Thymus (tissue), 11 donors: ENCODE measurements around the gene NUDT15. TPM values are rescaled to one million over a fixed set of nuclear protein-coding genes. Genes with fewer than 3 reads are reported as not detected.
"Not testable (repeated sequence)": the region's sequence is repeated elsewhere in the genome, so short reads cannot be mapped to it uniquely, and the experiment has no call there.

Source experiments
- DNase-seq, 9 donors: peaks; one replicate each; pipeline ENCODE4 v3.0.0-alpha.2; 2013; ENCODE audit warnings: low spot score in 9 of 9, low read depth in 6 of 9, missing footprints in 1 of 9
- H3K27ac ChIP-seq, 2 donors: one replicate each; pipeline ENCODE4 v1.5.1; 2013; ENCODE audit warnings: control low read depth in 1 of 2, low read depth in 1 of 2, low read length in 1 of 2, mild to moderate bottlenecking in 1 of 2, moderate library complexity in 1 of 2
- H3K27me3 ChIP-seq, 2 donors: one replicate each; pipeline ENCODE4 v1.5.1; 2013; ENCODE audit warnings: low read length in 1 of 2; ENCODE audit not compliant: control insufficient read depth in 2 of 2, insufficient read depth in 1 of 2
- H3K36me3 ChIP-seq, 2 donors: one replicate each; pipeline ENCODE4 v1.5.1; 2013; ENCODE audit warnings: low read length in 1 of 2, mild to moderate bottlenecking in 1 of 2, moderate library complexity in 1 of 2; ENCODE audit not compliant: control insufficient read depth in 2 of 2, insufficient read depth in 2 of 2
- H3K4me1 ChIP-seq, 2 donors: one replicate each; pipeline ENCODE4 v1.5.1; 2013; ENCODE audit warnings: low read length in 2 of 2; ENCODE audit not compliant: control insufficient read depth in 2 of 2, insufficient read depth in 2 of 2
- H3K4me3 ChIP-seq, 2 donors: one replicate each; pipeline ENCODE4 v1.5.1; 2013; ENCODE audit warnings: low read length in 2 of 2, control low read depth in 1 of 2, mild to moderate bottlenecking in 1 of 2
- H3K9me3 ChIP-seq, 2 donors: one replicate each; pipeline ENCODE4 v1.5.1; 2013; ENCODE audit warnings: low read length in 1 of 2, mild to moderate bottlenecking in 1 of 2; ENCODE audit not compliant: control insufficient read depth in 2 of 2, insufficient read depth in 1 of 2
- WGBS: extraction: QIAGEN DNeasy Blood & Tissue Kit; methylation state at CpG from one replicate; pipeline ENCODE4 v1.1.7; 2013; 5-methylcytosine and 5-hydroxymethylcytosine counted together
- polyA plus RNA-seq: library from polyadenylated mRNA; stranded (reverse); fragments of 200-250 nt; gene quantifications from one replicate; pipeline ENCODE4 v1.2.3, GENCODE V29; 2013
- total RNA-seq: library from RNA; stranded (reverse); fragments of 120-200 nt; gene quantifications from one replicate; pipeline ENCODE4 v1.2.4, GENCODE V29; 2013
- donor health status: healthy.

NUDT15 gene
- total and polyA plus RNA-seq, 2 donors: 11.9 to 12.8 TPM

DNA sequence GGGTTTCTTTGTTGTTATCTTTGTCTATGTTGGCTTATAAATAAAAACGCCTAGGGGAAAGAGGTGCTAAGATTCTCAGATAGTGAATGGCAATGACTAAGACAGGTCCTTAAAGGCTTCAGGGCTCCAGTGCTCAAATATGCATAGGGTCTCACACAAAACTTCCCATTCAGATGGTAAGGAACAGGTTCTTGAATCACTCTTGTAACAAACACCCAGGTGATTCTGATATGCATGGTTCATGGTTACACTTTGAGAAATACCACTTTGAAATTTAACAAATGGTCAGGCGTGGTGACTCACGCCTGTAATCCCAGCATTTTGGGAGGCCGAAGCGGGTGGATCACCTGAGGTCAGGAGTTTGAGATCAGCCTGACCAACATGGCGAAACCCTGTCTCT, 17.1 kb downstream of the NUDT15 start:
- 98% methylated on average over 6 of the region's 6 CpGs for WGBS

DNA sequence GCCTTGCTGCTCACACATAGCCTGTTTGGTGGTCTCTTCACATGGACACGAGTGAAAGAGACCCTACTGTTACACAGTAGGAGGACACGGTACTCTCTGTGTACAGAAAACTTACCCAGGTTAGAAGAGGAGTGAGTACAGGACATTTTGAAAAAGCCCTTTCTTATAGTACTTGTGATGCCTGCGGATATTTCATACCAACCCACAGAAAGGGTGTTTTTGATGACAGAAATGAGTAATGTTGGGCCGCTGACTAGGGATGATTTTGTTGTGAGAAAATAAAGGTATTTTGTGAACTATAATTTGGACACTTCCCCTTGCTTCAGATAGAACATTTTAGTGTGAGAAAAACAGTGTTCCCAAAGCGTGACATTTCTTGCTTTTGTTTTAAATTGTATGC, 18.2 kb downstream of the NUDT15 start:
- Histone ChIP-seq H3K4me1 (no peaks in the 10 kb centered on the region), H3K27ac (no peak overlapping the region), H3K9me3 (no peaks in the 10 kb centered on the region), H3K36me3 (peaks cover 15 to 20% of the 10 kb centered on the region in 2 donors), H3K27me3 (no peaks in the 10 kb centered on the region), H3K4me3 (no peak overlapping the region)
- WGBS: 98% methylated on average over 5 of the region's 5 CpGs
- DNase-seq: no peak

More for the DNA sequence above, 17.1 kb downstream of the NUDT15 start:
- H3K9me3 ChIP-seq: peaks cover 0 to 1% of the 10 kb centered on the region in 2 donors
- H3K4me3 ChIP-seq: no peak overlapping the region
- H3K36me3 ChIP-seq: peaks cover 18 to 28% of the 10 kb centered on the region in 2 donors
- no peaks in the 10 kb centered on the region for H3K27me3 ChIP-seq
- H3K4me1 ChIP-seq: no peaks in the 10 kb centered on the region
- DNase-seq: no peak
- H3K27ac ChIP-seq: no peak overlapping the region

DNA sequence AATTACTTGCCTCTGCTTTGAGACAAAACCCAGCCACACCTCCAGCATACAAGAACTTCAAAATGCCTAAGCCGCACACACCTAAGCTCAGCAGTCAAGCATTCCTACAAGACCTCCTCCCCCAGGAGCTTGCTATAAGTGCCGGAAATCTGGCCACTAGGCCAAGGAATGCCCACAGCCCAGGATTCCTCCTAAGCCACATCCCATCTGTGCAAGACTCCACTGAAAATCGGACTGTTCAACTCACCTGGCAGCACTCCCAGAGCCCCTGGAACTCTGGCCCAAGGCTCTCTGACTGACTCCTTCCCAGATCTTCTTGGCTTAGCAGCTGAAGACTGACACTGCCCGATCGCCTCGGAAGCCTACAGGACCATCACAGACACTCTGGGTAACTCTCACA, 21.0 kb downstream of the NUDT15 start:
- not testable (repeated sequence) for DNase-seq, H3K9me3 ChIP-seq, H3K27ac ChIP-seq, H3K36me3 ChIP-seq, H3K4me3 ChIP-seq, H3K4me1 ChIP-seq, H3K27me3 ChIP-seq
- WGBS: 97% methylated on average over 6 of the region's 6 CpGs

DNA sequence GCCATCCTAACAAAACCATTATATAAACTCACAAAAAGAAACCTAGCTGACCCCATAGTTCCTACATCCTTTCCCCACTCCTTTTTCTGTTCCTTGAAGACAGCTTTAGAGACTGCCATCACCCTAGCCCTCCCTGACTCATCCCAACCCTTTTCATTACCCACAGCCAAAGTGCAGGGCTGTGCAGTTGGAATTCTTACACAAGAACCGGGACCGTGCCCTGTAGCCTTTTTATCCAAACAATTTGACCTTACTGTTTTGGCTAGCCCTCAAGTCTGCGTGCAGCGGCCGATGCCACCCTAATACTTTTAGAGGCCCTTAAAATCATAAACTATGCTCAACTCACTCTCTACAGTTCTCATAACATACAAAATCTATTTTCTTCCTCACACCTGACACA, 22.4 kb downstream of the NUDT15 start:
- H3K4me3 ChIP-seq, H3K4me1 ChIP-seq, H3K9me3 ChIP-seq, H3K36me3 ChIP-seq, H3K27ac ChIP-seq, DNase-seq, H3K27me3 ChIP-seq: not testable (repeated sequence)
- 80% methylated on average over 5 of the region's 5 CpGs for WGBS

DNA sequence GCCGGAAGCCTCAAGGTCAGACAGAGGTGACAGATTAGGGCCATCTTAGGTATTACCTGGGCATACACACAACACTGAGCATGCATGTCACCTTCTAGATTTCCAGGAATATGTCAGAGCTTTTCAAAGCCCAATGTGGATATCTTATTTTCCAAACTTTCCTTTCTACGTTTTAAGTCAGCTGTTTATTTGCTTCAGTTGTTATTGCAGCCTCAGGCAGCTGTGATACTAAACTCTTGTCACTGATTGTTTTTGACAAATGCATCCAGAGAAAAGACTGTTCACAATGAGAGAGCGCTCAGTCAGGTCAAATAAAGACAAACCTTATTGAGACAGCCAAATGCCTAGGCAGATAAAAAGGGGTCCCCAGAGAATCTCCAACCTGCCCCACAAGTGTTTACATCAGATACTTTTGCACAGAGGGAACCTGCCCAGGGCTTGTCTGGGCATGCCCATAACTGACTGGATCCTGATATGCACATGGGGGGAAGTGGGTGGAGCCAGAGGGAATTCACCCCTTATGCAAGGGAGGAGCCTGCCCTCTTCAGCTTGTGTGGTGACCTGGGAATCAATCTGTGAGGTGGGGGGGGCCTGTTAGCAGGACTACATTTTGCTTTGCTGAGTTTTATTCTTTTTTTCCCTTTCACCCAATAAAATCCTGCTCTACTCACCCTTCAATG, 28.9 kb downstream of the NUDT15 start:
- H3K27me3 ChIP-seq: no peaks in the 10 kb centered on the region
- no peak overlapping the region for H3K4me3 ChIP-seq
- peaks cover 18 to 32% of the 10 kb centered on the region in 2 donors for H3K36me3 ChIP-seq
- 98% methylated on average over 3 of the region's 3 CpGs for WGBS
- no peak for DNase-seq
- H3K9me3 ChIP-seq: peaks cover 3 to 22% of the 10 kb centered on the region in 2 donors
- no peak overlapping the region for H3K27ac ChIP-seq
- no peaks in the 10 kb centered on the region for H3K4me1 ChIP-seq

DNA sequence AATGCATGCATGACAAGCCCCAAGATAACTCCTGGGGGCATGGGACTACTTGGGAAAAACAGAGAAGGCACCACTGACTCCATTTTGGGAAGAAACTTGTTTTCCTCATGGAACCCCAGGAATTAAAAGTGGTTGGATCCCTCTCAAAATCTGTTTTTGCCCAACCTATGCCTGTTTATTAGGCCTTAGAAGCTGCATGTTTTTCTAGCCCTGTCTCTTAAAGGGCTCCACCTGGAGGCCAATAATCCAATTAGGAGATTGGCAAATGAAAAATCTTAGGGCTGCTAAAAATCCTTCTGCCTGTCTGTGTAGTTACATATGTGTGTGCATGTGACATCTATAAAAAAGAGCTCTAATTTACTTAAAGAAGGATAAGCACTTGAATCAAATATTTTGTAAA, 30.5 kb downstream of the NUDT15 start:
- H3K9me3 ChIP-seq: peaks cover 11 to 31% of the 10 kb centered on the region in 2 donors
- no peaks in the 10 kb centered on the region for H3K4me1 ChIP-seq
- DNase-seq: no peak
- H3K4me3 ChIP-seq: no peak overlapping the region
- peaks cover 34 to 48% of the 10 kb centered on the region in 2 donors for H3K36me3 ChIP-seq
- no peak overlapping the region for H3K27ac ChIP-seq
- H3K27me3 ChIP-seq: no peaks in the 10 kb centered on the region

DNA sequence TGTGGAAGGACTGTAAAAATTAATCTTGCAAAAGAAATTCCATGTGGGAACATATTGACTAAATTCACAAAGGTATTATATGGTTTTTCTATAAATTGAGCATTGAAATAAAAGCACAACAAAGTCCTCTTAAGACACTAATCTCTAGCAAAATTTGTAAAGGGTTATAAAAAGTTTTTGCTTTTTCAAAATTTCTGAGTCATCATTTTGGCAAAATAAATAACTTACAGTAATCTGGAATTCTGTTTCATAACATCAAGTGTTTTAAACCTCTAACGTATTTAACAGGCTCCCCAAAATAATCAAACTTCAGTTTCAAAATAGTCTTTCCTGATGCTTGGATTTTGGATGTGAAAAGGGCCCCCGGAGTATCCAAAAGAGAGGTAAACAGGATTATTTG, 31.4 kb downstream of the NUDT15 start:
- H3K9me3 ChIP-seq: peaks cover 11 to 36% of the 10 kb centered on the region in 2 donors
- no peaks in the 10 kb centered on the region for H3K4me1 ChIP-seq
- H3K4me3 ChIP-seq: no peak overlapping the region
- no peak for DNase-seq
- H3K27me3 ChIP-seq: no peaks in the 10 kb centered on the region
- H3K27ac ChIP-seq: no peak overlapping the region
- H3K36me3 ChIP-seq: peaks cover 42 to 57% of the 10 kb centered on the region in 2 donors
- 99% methylated on average over 2 of the region's 2 CpGs for WGBS

DNA sequence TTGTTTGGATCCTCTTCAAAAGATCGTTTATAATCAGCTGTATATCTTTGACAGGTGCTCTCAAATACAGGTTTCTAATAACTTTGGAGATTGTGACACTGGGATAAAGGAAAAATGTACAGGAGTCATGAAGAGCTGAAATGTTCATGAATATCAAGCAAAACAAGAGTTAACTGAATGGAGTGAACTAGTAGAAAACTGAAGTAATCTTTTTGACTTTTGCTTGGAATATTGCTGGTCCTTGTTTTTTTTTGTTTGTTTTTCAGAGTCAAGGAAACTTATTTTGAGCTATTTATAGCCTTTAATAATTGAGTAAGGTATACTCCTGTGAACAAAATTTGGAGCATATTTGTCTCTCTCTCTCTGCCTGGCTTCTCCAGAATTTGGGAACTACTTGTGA, 32.0 kb downstream of the NUDT15 start:
- no peak overlapping the region for H3K4me3 ChIP-seq
- H3K4me1 ChIP-seq: no peaks in the 10 kb centered on the region
- WGBS: 99% methylated on average over 1 of the region's 1 CpG
- no peak overlapping the region for H3K27ac ChIP-seq
- H3K9me3 ChIP-seq: peaks cover 13 to 36% of the 10 kb centered on the region in 2 donors
- no peaks in the 10 kb centered on the region for H3K27me3 ChIP-seq
- H3K36me3 ChIP-seq: peaks cover 48 to 63% of the 10 kb centered on the region in 2 donors
- peak in 1 of 9 donors; percentile 21 for DNase-seq

DNA sequence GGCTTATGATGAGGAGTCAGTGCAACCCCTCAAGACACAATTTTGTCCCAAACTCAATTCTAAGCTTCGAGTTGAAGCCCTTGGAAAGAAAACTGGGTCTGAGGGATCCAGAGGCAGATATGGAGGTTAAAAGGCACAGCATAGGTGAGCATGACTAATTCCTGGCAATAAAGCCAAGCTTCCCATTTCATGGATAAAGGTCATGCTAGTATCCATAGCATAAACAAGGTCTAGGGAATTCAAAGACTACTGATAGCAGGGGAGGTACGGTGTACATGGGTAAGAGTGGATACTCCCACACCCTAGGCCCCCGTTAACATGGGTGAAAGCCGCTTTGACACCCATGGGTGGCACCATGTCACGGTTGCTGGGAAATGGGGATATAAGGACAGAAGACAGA, 33.4 kb downstream of the NUDT15 start:
- Histone ChIP-seq H3K27ac (no peak overlapping the region), H3K36me3 (peaks cover 54 to 71% of the 10 kb centered on the region in 2 donors), H3K27me3 (no peaks in the 10 kb centered on the region), H3K4me1 (no peaks in the 10 kb centered on the region), H3K4me3 (no peak overlapping the region), H3K9me3 (peaks cover 13 to 33% of the 10 kb centered on the region in 2 donors)
- 90% methylated on average over 5 of the region's 5 CpGs for WGBS
- no peak for DNase-seq
